ENCODE measurements around the gene KCND3.
A peak's percentile ranks its signal among the peaks of the same experiment; 100 is the strongest.

Gene KCND3

GRCh38 chr1:111739925-111740765 lies 249.3 kb downstream of the KCND3 start:
- Histone ChIP-seq H3K4me3 (ENCODE audit: low read depth, low read length, poor library complexity, severe bottlenecking) (peak overlapping the region; percentile 65), H4K20me1 (ENCODE audit: insufficient read depth, low read length) (no peaks in the 10 kb centered on the region), H3F3A (ENCODE audit: insufficient read depth, low read length) (no peaks in the 10 kb centered on the region), H3K27me3 (ENCODE audit: insufficient read depth, low read length) (no peaks in the 10 kb centered on the region), H3K9me3 (ENCODE audit: low read length) (no peaks in the 10 kb centered on the region), H3K9ac (ENCODE audit: low read length) (peak overlapping the region; percentile 54; the same call in 1 of the 2 replicates), H3K79me2 (ENCODE audit: insufficient read depth, low read length) (no peaks in the 10 kb centered on the region), H3K9me2 (ENCODE audit: low read depth, low read length) (no peaks in the 10 kb centered on the region), H2AFZ (ENCODE audit: low read length) (no peak overlapping the region), H3K4me2 (ENCODE audit: low read length) (peak overlapping the region; percentile 88), H3K4me1 (ENCODE audit: insufficient read depth, low read length, severe bottlenecking) (peaks cover 29% of the 10 kb centered on the region), H3K27ac (ENCODE audit: low read depth, low read length, poor library complexity, severe bottlenecking) (no peak overlapping the region), H3K36me3 (ENCODE audit: insufficient read depth, low read length) (no peaks in the 10 kb centered on the region)
- no peak for TF ChIP-seq CTCF (IDR thresholded peaks at IDR 0.05; ENCODE audit: low read length)
- TF ChIP-seq EZH2 (IDR thresholded peaks at IDR 0.05; ENCODE audit: borderline replicate concordance, low read length): no peak; the same call in 1 of the 2 replicates

- Histone ChIP-seq H3K4me3 (ENCODE audit: low read depth, low read length, poor library complexity, severe bottlenecking) (peak within 1 kb of the TSS; percentile 65), H3K9ac (ENCODE audit: low read length) (peak within 1 kb of the TSS; percentile 54), H3K4me1 (ENCODE audit: insufficient read depth, low read length, severe bottlenecking) (peaks cover 29% of the 10 kb centered on the region), H4K20me1 (ENCODE audit: insufficient read depth, low read length) (no peaks in the 10 kb centered on the region), H3K27me3 (ENCODE audit: insufficient read depth, low read length) (no peaks in the 10 kb centered on the region), H3K9me3 (ENCODE audit: low read length) (no peaks in the 10 kb centered on the region), H3F3A (ENCODE audit: insufficient read depth, low read length) (no peaks in the 10 kb centered on the region), H3K27ac (ENCODE audit: low read depth, low read length, poor library complexity, severe bottlenecking) (no peak within 1 kb of the TSS), H3K36me3 (ENCODE audit: insufficient read depth, low read length) (no peaks in the 10 kb centered on the region), H2AFZ (ENCODE audit: low read length) (no peak within 1 kb of the TSS), H3K4me2 (ENCODE audit: low read length) (peak within 1 kb of the TSS; percentile 88), H3K9me2 (ENCODE audit: low read depth, low read length) (no peaks in the 10 kb centered on the region), H3K79me2 (ENCODE audit: insufficient read depth, low read length) (no peaks in the 10 kb centered on the region)
- TF ChIP-seq EZH2 (IDR thresholded peaks at IDR 0.05; ENCODE audit: borderline replicate concordance, low read length) (no peak), CTCF (IDR thresholded peaks at IDR 0.05; ENCODE audit: low read length) (no peak)
Measured at GRCh38 chr1:111739194-111739924, 250.1 kb downstream of the KCND3 start, which contains the start of gene INKA2. TSS of gene INKA2 (minus strand) at chr1:111739395. CDS start at chr1:111739242, 153 bp downstream.

GRCh38 chr1:111738436-111739193 lies 250.9 kb downstream of the KCND3 start:
- no peaks in the 10 kb centered on the region for H3K27me3 ChIP-seq (ENCODE audit: insufficient read depth, low read length)
- H2AFZ ChIP-seq (ENCODE audit: low read length): no peak overlapping the region
- H3K4me1 ChIP-seq (ENCODE audit: insufficient read depth, low read length, severe bottlenecking): peaks cover 29% of the 10 kb centered on the region
- TF ChIP-seq CTCF (IDR thresholded peaks at IDR 0.05; ENCODE audit: low read length) (no peak), EZH2 (IDR thresholded peaks at IDR 0.05; ENCODE audit: borderline replicate concordance, low read length) (no peak)
- H3K4me2 ChIP-seq (ENCODE audit: low read length): peak overlapping the region; percentile 88
- H3K9ac ChIP-seq (ENCODE audit: low read length): peak overlapping the region; percentile 54
- no peaks in the 10 kb centered on the region for H3K9me2 ChIP-seq (ENCODE audit: low read depth, low read length)
- H3K9me3 ChIP-seq (ENCODE audit: low read length): no peaks in the 10 kb centered on the region
- H3F3A ChIP-seq (ENCODE audit: insufficient read depth, low read length): no peaks in the 10 kb centered on the region
- H3K27ac ChIP-seq (ENCODE audit: low read depth, low read length, poor library complexity, severe bottlenecking): no peak overlapping the region
- no peaks in the 10 kb centered on the region for H3K79me2 ChIP-seq (ENCODE audit: insufficient read depth, low read length)
- H3K4me3 ChIP-seq (ENCODE audit: low read depth, low read length, poor library complexity, severe bottlenecking): peak overlapping the region; percentile 65
- no peaks in the 10 kb centered on the region for H4K20me1 ChIP-seq (ENCODE audit: insufficient read depth, low read length)
- H3K36me3 ChIP-seq (ENCODE audit: insufficient read depth, low read length): no peaks in the 10 kb centered on the region
